ENCODE results near the gene VCP.
A peak's percentile ranks its signal among the peaks of the same experiment; 100 is the strongest.

The VCP gene

GRCh38 chr9:35042081-35042604, 30.3 kb downstream of the VCP start:
- CTCF ChIA-PET = interaction anchor here (0.6 to 2.6 kb wide), 5 partner anchors 8 to 175 kb away, joined by 3 to 28 read pairs (median 4); no protein-coding TSS in a partner anchor
- Histone ChIP-seq H3K4me3 (ENCODE audit: low read depth, low read length) (no peak overlapping the region), H3K9me3 (ENCODE audit: control insufficient read depth, insufficient read depth, low read depth, low read length) (no peaks in the 10 kb centered on the region), H3K36me3 (ENCODE audit: control insufficient read depth in 2 of 2, insufficient read depth in 1 of 2, low read length in 2 of 2) (peaks cover 0 to 9% of the 10 kb centered on the region in 2 experiments; a peak in 1 of 3 replicates), H3K27ac (ENCODE audit: extremely low read depth, low read depth, low read length) (no peak overlapping the region), H3K4me1 (ENCODE audit: control insufficient read depth, insufficient read depth, low read length) (no peaks in the 10 kb centered on the region)
- no peak for TF ChIP-seq ZNF114 (tag by site-specific recombination; IDR thresholded peaks at IDR 0.05)
- 0 out of 2 replicates have a peak, but pooled peaks have one; percentile 39 for TF ChIP-seq ZNF629 (tag by site-specific recombination; IDR thresholded peaks at IDR 0.05)
- no peak for TF ChIP-seq ZNF610 (tag by site-specific recombination; IDR thresholded peaks at IDR 0.05; ENCODE audit: borderline replicate concordance)
- TF ChIP-seq ZNF449 (tag by site-specific recombination; IDR thresholded peaks at IDR 0.05) = no peak
- POLR2A ChIA-PET = no interaction called here

GRCh38 chr9:35035851-35036701, 36.3 kb downstream of the VCP start:
- CTCF ChIA-PET = interaction anchor here (0.5 kb wide), 1 partner anchor 382 kb away, joined by 3 read pairs; no protein-coding TSS in a partner anchor
- H3K36me3 ChIP-seq (ENCODE audit: control insufficient read depth in 2 of 2, insufficient read depth in 1 of 2, low read length in 2 of 2) = no peaks in the 10 kb centered on the region
- no peaks in the 10 kb centered on the region for H3K4me1 ChIP-seq (ENCODE audit: control insufficient read depth, insufficient read depth, low read length)
- H3K4me3 ChIP-seq (ENCODE audit: low read depth, low read length) = no peak overlapping the region
- TF ChIP-seq MEIS1 (CRISPR knock-in tag; IDR thresholded peaks at IDR 0.05; ENCODE audit: borderline replicate concordance) = no peak
- no peak for TF ChIP-seq ZNF302 (tag by site-specific recombination; IDR thresholded peaks at IDR 0.05; ENCODE audit: low read depth)
- POLR2A ChIA-PET = interaction anchor here (0.7 kb wide), 1 partner anchor 8 kb away, joined by 4 read pairs; no protein-coding TSS in a partner anchor
- H3K9me3 ChIP-seq (ENCODE audit: control insufficient read depth, insufficient read depth, low read depth, low read length) = no peaks in the 10 kb centered on the region
- no peak overlapping the region for H3K27ac ChIP-seq (ENCODE audit: extremely low read depth, low read depth, low read length)

GRCh38 chr9:35033101-35033500, 39.3 kb downstream of the VCP start:
- no peak for TF ChIP-seq AEBP2 (tag by site-specific recombination; IDR thresholded peaks at IDR 0.05; ENCODE audit: borderline replicate concordance)
- no peak for TF ChIP-seq ZNF610 (tag by site-specific recombination; IDR thresholded peaks at IDR 0.05; ENCODE audit: borderline replicate concordance)
- TF ChIP-seq ZBTB44 (tag by site-specific recombination; IDR thresholded peaks at IDR 0.05) = no peak
- Histone ChIP-seq H3K27ac (ENCODE audit: extremely low read depth, low read depth, low read length) (no peak overlapping the region), H3K4me3 (ENCODE audit: low read depth, low read length) (no peak overlapping the region), H3K36me3 (ENCODE audit: control insufficient read depth in 2 of 2, insufficient read depth in 1 of 2, low read length in 2 of 2) (no peaks in the 10 kb centered on the region), H3K9me3 (ENCODE audit: control insufficient read depth, insufficient read depth, low read depth, low read length) (no peaks in the 10 kb centered on the region), H3K4me1 (ENCODE audit: control insufficient read depth, insufficient read depth, low read length) (no peaks in the 10 kb centered on the region)
- ChIA-PET CTCF (interaction anchor here (0.5 to 1.5 kb wide), 6 partner anchors 18 to 1112 kb away, joined by 3 to 5 read pairs (median 3); partner anchors contain the start of gene VCP), POLR2A (no interaction called here)

- Histone ChIP-seq H3K4me3 (ENCODE audit: low read depth, low read length) (no peak overlapping the region), H3K27ac (ENCODE audit: extremely low read depth, low read depth, low read length) (no peak overlapping the region), H3K9me3 (ENCODE audit: control insufficient read depth, insufficient read depth, low read depth, low read length) (no peaks in the 10 kb centered on the region), H3K4me1 (ENCODE audit: control insufficient read depth, insufficient read depth, low read length) (no peaks in the 10 kb centered on the region), H3K36me3 (ENCODE audit: control insufficient read depth in 2 of 2, insufficient read depth in 1 of 2, low read length in 2 of 2) (no peaks in the 10 kb centered on the region)
- POLR2A ChIA-PET = no interaction called here
- CTCF ChIA-PET = interaction anchor here (1.5 to 2.3 kb wide), 2 partner anchors 35 to 45 kb away, joined by 3 to 6 read pairs; no protein-coding TSS in a partner anchor
- TF ChIP-seq ZNF580 (tag by site-specific recombination; IDR thresholded peaks at IDR 0.05) (no peak), ZNF174 (tag by site-specific recombination; IDR thresholded peaks at IDR 0.05) (no peak), REST (tag by site-specific recombination; IDR thresholded peaks at IDR 0.05) (no peak), ZNF274 (IDR thresholded peaks at IDR 0.05; ENCODE audit: low read length) (no peak), ZNF274 (tag by site-specific recombination; IDR thresholded peaks at IDR 0.05; ENCODE audit: borderline replicate concordance) (no peak), ZNF350 (tag by site-specific recombination; IDR thresholded peaks at IDR 0.05) (no peak), ZNF791 (tag by site-specific recombination; IDR thresholded peaks at IDR 0.05) (no peak)
Measured at GRCh38 chr9:35029852-35030251, 42.6 kb downstream of the VCP start.
